NCI-H2196 treated with DMSO at 0.1 percent for 48 hours (cell line): Measurements from ENCODE around the gene DKK2.
"Not testable (repeated sequence)": the region's sequence is repeated elsewhere in the genome, so short reads cannot be mapped to it uniquely, and the experiment has no call there.

Experiments
- DNase-seq: peaks from one replicate; lab custom pipeline; 2025; ENCODE audit not compliant: unreplicated experiment; lab: John Stamatoyannopoulos, UW

Gene DKK2

DNA sequence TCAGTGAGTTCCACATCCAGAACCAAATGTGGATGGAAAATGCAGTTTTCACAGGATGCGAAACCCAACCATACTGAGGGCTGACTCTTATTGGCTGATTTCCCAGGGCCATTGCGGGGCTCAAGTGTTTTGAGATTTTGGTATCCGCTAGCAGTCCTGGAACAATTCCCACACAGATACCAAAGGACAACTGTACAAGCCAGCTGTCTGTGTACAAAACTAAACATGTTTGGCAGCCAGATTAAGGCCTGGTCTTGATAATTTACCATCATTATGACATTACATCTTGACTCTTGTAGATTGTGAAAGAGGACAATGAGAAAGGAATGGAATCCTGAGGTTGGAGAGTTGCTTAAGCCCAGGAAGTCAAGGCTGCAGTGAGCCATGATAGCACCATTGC, 121.9 kb downstream of the DKK2 start:
- DNase-seq: no peak

DNA sequence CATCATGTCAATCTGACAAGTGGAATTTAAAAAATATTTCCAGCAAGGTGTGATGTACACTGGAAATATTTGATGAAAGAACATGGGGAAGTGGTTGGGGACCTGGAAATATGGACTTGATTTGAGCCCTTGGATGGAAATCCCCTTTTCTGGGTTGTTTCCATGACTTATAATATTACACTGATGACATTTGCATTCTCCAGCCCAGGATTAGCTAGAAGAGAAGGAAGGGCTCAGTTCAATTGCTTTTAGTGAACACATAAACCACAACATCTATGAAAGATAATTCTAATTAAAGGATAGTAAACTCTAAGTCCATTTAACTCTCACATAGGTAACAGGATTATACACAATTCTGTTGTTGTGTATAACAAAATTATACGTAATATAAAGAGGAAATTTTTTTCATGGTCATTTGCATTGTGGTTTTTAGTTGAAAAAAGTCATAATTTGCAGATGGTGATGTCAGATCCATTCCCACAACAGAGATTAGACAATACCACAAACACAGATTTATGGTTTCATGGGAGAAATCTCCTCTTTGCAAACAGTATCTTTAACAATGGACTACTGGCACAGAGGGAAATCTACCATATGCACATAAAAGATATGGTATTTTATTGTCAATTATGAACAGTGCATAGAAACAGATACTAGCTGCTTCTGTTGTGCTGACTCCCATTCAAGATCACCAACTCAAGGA, 126.5 kb downstream of the DKK2 start:
- DNase-seq: no peak

DNA sequence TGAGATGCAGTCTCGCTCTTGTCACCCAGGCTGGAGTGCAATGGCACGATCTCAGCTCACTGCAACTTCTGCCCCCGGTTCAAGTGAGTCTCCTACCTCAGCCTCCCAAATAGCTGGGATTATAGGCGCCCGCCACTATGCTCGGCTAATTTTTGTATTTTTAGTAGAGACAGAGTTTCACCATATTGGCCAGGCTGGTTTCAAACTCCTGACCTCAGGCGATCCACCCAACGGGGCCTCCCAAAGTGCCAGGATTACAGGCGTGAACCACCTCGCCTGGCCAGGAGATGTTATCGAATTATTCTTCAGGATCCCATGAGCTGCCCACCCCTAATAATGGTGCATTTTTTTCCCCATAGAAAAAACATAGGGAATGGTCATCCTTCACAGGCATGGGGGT, 128.1 kb downstream of the DKK2 start:
- not testable (repeated sequence) for DNase-seq

DNA sequence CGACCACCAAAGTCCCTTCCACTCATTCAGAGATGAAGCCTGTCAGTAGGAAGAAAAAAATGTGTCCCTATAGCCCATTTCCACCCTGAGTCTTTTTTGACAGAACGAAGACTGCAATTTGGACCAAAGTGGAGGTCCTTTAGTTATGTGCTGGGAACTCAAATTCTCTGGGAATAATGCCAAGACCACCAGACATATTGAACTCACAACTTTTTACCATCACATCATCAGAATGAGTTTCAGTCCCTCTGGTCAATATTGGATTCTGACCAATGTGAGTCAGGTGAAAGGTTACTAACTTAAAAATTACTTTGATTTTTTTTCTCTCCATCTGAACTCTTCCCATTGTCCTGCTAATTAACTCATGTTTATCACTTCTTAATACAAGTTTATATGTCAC, 128.9 kb downstream of the DKK2 start:
- DNase-seq: no peak

DNA sequence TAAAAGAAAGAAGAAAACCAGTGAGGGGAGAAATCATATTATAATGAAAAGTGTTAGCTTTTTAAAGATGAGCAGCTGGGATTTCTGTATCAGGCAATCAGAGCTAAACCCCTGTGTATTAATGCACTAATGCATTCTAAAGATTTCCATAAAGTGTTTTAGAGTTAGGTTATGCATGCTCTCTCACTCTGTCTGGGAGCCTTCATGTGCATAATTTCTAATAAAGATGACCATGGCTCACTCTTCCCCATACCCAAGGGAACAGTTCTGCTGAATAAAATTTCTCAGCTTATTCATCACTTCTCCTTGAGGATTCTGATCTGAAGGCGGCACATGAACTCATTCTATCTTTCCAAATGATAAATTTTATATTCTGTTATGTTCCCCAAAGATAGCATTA, 129.4 kb downstream of the DKK2 start:
- DNase-seq: no peak

DNA sequence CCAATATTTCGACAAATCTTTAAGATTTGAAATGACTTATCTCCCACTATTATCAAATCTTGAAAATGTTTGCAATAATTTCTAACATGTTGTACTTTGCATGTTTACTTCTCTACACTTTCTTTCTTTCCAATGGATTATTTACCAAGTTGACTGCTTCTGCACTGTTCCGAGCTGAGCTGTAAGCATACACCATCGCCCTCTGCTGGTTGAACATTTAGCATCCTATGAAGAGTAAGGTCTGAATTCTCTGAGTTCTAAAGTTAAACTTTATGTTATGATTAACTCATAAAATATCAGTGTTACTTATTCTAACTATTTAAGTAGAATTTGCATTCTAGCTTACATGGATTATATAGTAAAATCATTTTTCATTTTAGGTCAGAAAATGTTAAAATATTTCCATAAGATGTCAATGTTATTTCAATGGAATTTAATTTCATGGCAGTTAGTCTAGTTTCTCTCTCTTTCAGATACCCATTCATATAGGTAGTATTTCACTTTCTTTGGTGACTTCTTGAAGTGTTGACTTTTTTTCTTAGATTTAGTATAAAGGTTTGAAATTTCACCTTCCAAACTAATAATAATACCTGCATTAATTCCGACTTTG, 137.4 kb downstream of the DKK2 start:
- DNase-seq: no peak

DNA sequence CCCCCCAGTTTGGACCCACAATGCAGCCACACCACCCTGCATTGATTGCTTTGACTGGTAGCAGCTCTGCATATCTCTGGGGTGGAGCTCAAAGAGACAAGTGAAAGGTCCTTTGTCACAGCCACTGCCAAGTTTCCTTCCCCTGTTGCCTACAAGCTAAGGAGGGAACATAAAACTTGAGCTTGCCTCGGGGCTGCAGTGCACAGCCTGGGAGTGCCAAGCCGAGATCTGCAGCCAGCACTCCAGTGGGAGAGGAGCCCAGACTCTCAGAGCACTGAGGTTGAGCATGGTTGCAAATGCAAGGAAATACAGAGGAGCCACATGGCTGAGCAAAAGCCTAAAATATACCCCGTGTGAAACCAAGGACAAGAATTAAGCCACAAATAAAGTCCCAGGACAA, 142.2 kb downstream of the DKK2 start:
- DNase-seq: no peak

DNA sequence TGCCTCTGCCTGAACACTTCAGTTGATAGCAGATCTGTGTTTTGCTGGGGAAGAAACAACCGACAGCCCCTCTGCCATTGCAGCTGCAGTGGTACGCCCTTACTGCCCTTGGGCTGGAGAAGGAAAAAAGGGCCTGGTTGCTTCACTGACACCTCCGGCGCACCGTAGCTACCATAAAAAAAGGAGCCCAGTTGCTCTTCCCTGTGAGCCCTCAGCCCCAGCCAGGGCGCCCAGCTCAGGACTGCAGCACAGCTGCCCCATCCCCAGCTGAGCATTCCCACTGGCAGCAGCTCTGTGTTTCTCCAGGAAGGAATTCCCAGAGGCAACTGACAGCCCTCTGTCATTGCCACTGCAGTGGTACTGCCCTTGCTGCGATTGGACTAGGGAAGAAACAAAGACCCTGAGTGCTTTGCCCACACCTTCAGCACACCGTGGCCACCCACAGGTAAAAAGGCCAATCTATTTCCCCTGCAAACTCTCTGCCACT, 142.7 kb downstream of the DKK2 start:
- no peak for DNase-seq

DNA sequence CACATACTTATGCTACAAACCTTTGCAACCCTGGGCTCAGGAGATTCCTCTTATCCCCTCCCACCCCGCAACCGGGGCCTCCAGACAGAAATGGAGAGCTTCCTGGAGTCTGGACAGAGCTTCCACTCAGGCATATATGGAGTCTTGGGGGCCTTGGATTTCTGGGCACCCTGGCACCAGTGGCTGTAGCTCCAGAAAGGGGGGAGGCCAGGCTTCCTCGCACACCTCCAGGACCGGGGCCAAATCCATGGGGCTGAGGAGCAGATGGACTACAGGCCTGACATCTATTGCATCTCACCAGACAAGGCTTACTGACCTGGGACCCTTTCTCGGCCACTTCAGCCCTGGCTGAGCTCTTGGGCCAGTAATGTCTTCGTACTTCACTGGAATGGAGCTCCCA, 143.3 kb downstream of the DKK2 start:
- DNase-seq: no peak

DNA sequence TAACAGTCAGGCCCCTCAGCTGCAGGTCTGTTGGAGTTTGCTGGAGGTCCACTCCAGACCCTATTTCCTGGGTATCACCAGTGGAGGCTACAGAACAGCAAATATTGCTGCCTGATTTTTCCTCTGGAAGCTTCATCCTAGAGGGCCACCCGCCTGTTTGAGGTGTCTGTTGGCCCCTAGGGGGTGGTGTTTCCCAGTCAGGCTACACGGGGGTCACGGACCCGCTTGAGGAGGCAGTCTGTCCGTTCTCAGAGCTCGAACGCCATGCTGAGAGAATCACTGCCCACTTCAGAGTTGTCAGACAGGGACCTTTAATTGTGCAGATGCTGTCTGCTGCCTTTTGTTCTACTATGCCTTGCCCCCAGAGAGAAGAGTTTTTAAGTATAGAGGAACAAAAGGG, 160.8 kb downstream of the DKK2 start:
- no peak for DNase-seq
